Endothelial cell of umbilical vein (primary cell): Measurements from ENCODE around the gene ALOX5. TPM values are rescaled to one million over a fixed set of nuclear protein-coding genes. Genes with fewer than 3 reads are reported as not detected.

Source experiments
- BruUV-seq: library from RNA; stranded (reverse); fragments of 400-500 nt; replicated peaks from 2 replicates; lab custom pipeline; 2021; lab: Mats Ljungman, UMichigan
- CTCF ChIA-PET: fragments of 300-600, 350-600 bp; sonication (Branson Sonifier 250); formaldehyde crosslinking; loops from one replicate; lab custom pipeline; 2021; ENCODE audit warnings: antibody characterized with exemption, inconsistent platforms; lab: Charles Lee
- POLR2A ChIA-PET: fragments of 300-600, 350-600 bp; sonication (Branson Sonifier 250); formaldehyde crosslinking; loops from one replicate; lab custom pipeline; 2021; ENCODE audit warnings: antibody characterized with exemption, inconsistent platforms; lab: Charles Lee
- DNase-seq: peaks from one replicate; pipeline ENCODE4 v3.0.0-alpha.2; 2011; ENCODE audit warnings: low read depth, low spot score
- FAIRE-seq: peaks from 2 replicates; lab custom pipeline; 2011; peaks lifted over from hg19 to GRCh38; lab: Jason Lieb, UNC
- H2AFZ ChIP-seq: 2 replicates; pipeline ENCODE4 v1.6.0; 2012; ENCODE audit warnings: low read depth, low read length, control low read depth, inconsistent platforms
- H3K27ac ChIP-seq: 2 replicates; pipeline ENCODE4 v1.5.1; 2011; ENCODE audit warnings: low read depth, mild to moderate bottlenecking, control low read depth, low read length, moderate library complexity; ENCODE audit not compliant: insufficient read depth
- H3K27me3 ChIP-seq, 2 experiments: 2 replicates each; pipeline versions ENCODE4 v1.6.0 to v1.6.1; 2011; ENCODE audit warnings: low read length in 2 of 2, mixed read lengths in 1 of 2; ENCODE audit not compliant: control insufficient read depth in 2 of 2, insufficient read depth in 2 of 2
- H3K36me3 ChIP-seq, 2 experiments: 2 replicates in 1 of 2; 3 replicates in 1 of 2; pipeline ENCODE4 v1.5.1; 2011; ENCODE audit warnings: low read length in 2 of 2, mild to moderate bottlenecking in 1 of 2, moderate library complexity in 1 of 2; ENCODE audit not compliant: control insufficient read depth in 2 of 2, insufficient read depth in 2 of 2; ENCODE audit errors: extremely low read depth in 1 of 2
- H3K4me1 ChIP-seq: 3 replicates; pipeline ENCODE4 v1.5.1; 2011; ENCODE audit warnings: mild to moderate bottlenecking, low read length; ENCODE audit not compliant: control insufficient read depth, insufficient read depth; ENCODE audit errors: extremely low read depth
- H3K4me2 ChIP-seq: 2 replicates; pipeline ENCODE4 v1.6.1; 2011; ENCODE audit warnings: low read length, control low read depth, mixed read lengths; ENCODE audit not compliant: insufficient read depth
- H3K4me3 ChIP-seq, 3 experiments: fragments of 200-600 bp in 1 of 3; sonication (generic), shearing (Covaris generic) in 1 of 3; replicated peaks in 1 of 3; 2 replicates each; pipeline ENCODE4 v1.5.1; 2011 to 2016; ENCODE audit warnings: control low read depth in 3 of 3, low read length in 3 of 3, mild to moderate bottlenecking in 2 of 3, inconsistent platforms in 1 of 3, low read depth in 1 of 3, moderate library complexity in 1 of 3; ENCODE audit not compliant: insufficient read depth in 1 of 3
- H3K79me2 ChIP-seq: 2 replicates; pipeline ENCODE4 v1.6.0; 2012; ENCODE audit warnings: low read length, inconsistent platforms; ENCODE audit not compliant: control insufficient read depth, insufficient read depth
- H3K9ac ChIP-seq: replicated peaks from 2 replicates; pipeline ENCODE3; 2011; ENCODE audit warnings: low read length, control low read depth; ENCODE audit not compliant: insufficient read depth; ENCODE audit errors: extremely low read depth
- H3K9me1 ChIP-seq: replicated peaks from 3 replicates; pipeline ENCODE4 v1.6.0; 2011; ENCODE audit warnings: mild to moderate bottlenecking, low read length; ENCODE audit not compliant: control insufficient read depth, insufficient read depth; ENCODE audit errors: extremely low read depth
- H3K9me3 ChIP-seq: replicated peaks from 2 replicates; pipeline ENCODE4 v1.5.1; 2012; ENCODE audit warnings: low read length, inconsistent platforms; ENCODE audit not compliant: control insufficient read depth, insufficient read depth
- H4K20me1 ChIP-seq: replicated peaks from 2 replicates; pipeline ENCODE3; 2011; ENCODE audit warnings: mild to moderate bottlenecking, low read length; ENCODE audit not compliant: control insufficient read depth, insufficient read depth; ENCODE audit errors: extremely low read depth
- CTCF ChIP-seq, 2 donors: IDR thresholded peaks; 1 replicate in 1 of 2; 2 replicates in 1 of 2; pipeline ENCODE4 v1.5.1; 2011; ENCODE audit warnings: low read length in 2 of 2, mild to moderate bottlenecking in 2 of 2, moderate library complexity in 2 of 2, control low read depth in 1 of 2, inconsistent platforms in 1 of 2, low read depth in 1 of 2; ENCODE audit not compliant: insufficient read depth in 1 of 2; ENCODE audit errors: extremely low read depth in 1 of 2
- EZH2 ChIP-seq: IDR thresholded peaks from 2 replicates; pipeline ENCODE4 v1.6.1; 2012; ENCODE audit warnings: borderline replicate concordance, low read depth, mild to moderate bottlenecking, moderate library complexity, low read length, inconsistent platforms; ENCODE audit not compliant: severe bottlenecking
- FOS ChIP-seq: IDR thresholded peaks from 2 replicates; pipeline ENCODE4 v1.6.1; 2011; ENCODE audit warnings: mild to moderate bottlenecking, low read length, moderate library complexity, borderline replicate concordance; ENCODE audit not compliant: insufficient read depth
- JUN ChIP-seq: IDR thresholded peaks from 2 replicates; pipeline ENCODE4 v1.6.1; 2011; ENCODE audit warnings: borderline replicate concordance, low read depth; ENCODE audit not compliant: insufficient read length, insufficient read depth
- MAX ChIP-seq: IDR thresholded peaks from 2 replicates; pipeline ENCODE4 v1.6.1; 2011; ENCODE audit not compliant: insufficient read depth, insufficient read length
- MYC ChIP-seq: IDR thresholded peaks from one replicate; pipeline ENCODE4 v1.6.1; 2011; ENCODE audit warnings: mild to moderate bottlenecking, low read depth, low read length
- POLR2A ChIP-seq: IDR thresholded peaks from 2 replicates; pipeline ENCODE4 v1.6.1; 2012; ENCODE audit warnings: low read depth, mild to moderate bottlenecking, control low read depth, low read length
- POLR2AphosphoS5 ChIP-seq: IDR thresholded peaks from 2 replicates; pipeline ENCODE4 v1.6.1; 2012; ENCODE audit warnings: low read depth, mild to moderate bottlenecking, control low read depth, low read length, moderate library complexity; ENCODE audit not compliant: insufficient read depth
- dilution Hi-C: fragments of 300-500 bp; cut with MboI; formaldehyde crosslinking; loops from one replicate; pipeline ENCODE4 v1.15.0; 2019; ENCODE audit warnings: low sequenced_read_pairs; ENCODE audit not compliant: extremely low pct_ligation_motif_present
- intact Hi-C: fragments of 100-400 bp; cut with micrococcal nuclease; formaldehyde crosslinking; loops from one replicate; pipeline ENCODE4 v1.10.0; 2022
- polyA plus RNA-seq, 4 experiments: library from polyadenylated mRNA; depleted of rRNA in 3 of 4; stranded (reverse) in 3 of 4; unstranded in 1 of 4; fragments of >200 nt; gene quantifications; 2 replicates each; pipeline versions ENCODE4 v1.2.1 to v1.2.3, GENCODE V29; 2011 to 2012; ENCODE audit warnings: missing spikeins in 1 of 4
- total RNA-seq: library from RNA; stranded (reverse); gene quantifications from 2 replicates; pipeline ENCODE4 v1.2.3, GENCODE V29; 2021

The ALOX5 gene
- total and polyA plus RNA-seq, 2 donors (not counting 3 experiments of a cell fraction or from before 2014, with no cell fraction given): 0.04 TPM; not detected in 1

- no peak for TF ChIP-seq POLR2A
- TF ChIP-seq MYC: no peak
- TF ChIP-seq POLR2AphosphoS5: no peak
- no peak for TF ChIP-seq JUN
- no peak for TF ChIP-seq CTCF (IDR thresholded peaks at IDR 0.05; ENCODE audit: extremely low read depth in 1 of 2, insufficient read depth in 1 of 2, low read depth in 1 of 2, low read length in 2 of 2)
- POLR2A ChIA-PET: no interaction called here
Measured at GRCh38 chr10:45454859-45455258, 80.8 kb downstream of the ALOX5 start.

GRCh38 chr10:45456233-45456632 is 82.2 kb downstream of the ALOX5 start:
- intact Hi-C loops: no loop called here
- no peak overlapping the region for H3K27ac ChIP-seq
- H3K27me3 ChIP-seq: no peaks in the 10 kb centered on the region
- H3K4me3 ChIP-seq: no peak overlapping the region
- H3K4me2 ChIP-seq: no peak overlapping the region
- H3K9me3 ChIP-seq: no peaks in the 10 kb centered on the region
- no peaks in the 10 kb centered on the region for H3K79me2 ChIP-seq
- FAIRE-seq (no peak), DNase-seq (no peak)
- ChIA-PET CTCF (interaction anchor here (0.8 kb wide), 1 partner anchor 9 kb away, joined by 4 read pairs; no protein-coding TSS in a partner anchor), POLR2A (no interaction called here)
- no peaks in the 10 kb centered on the region for H3K4me1 ChIP-seq
- no peaks in the 10 kb centered on the region for H3K9me1 ChIP-seq
- H2AFZ ChIP-seq: no peak overlapping the region
- H3K9ac ChIP-seq: no peak overlapping the region
- H4K20me1 ChIP-seq: no peaks in the 10 kb centered on the region
- no TSS peak for BruUV-seq
- H3K36me3 ChIP-seq: peaks cover 0 to 6% of the 10 kb centered on the region in 2 experiments
- TF ChIP-seq EZH2: no peak
- no peak for TF ChIP-seq JUN
- no peak for TF ChIP-seq FOS
- no peak for TF ChIP-seq MYC
- TF ChIP-seq CTCF (IDR thresholded peaks at IDR 0.05; ENCODE audit: extremely low read depth in 1 of 2, insufficient read depth in 1 of 2, low read depth in 1 of 2, low read length in 2 of 2): no peak
- TF ChIP-seq POLR2A: no peak
- no peak for TF ChIP-seq MAX
- no peak for TF ChIP-seq POLR2AphosphoS5
- dilution Hi-C loops: no loop called here

More at GRCh38 chr10:45454859-45455258, 80.8 kb downstream of the ALOX5 start:
- Histone ChIP-seq H3K36me3 (peaks cover 0 to 6% of the 10 kb centered on the region in 2 experiments), H3K27ac (no peak overlapping the region), H3K9me1 (no peaks in the 10 kb centered on the region), H2AFZ (no peak overlapping the region), H3K4me2 (no peak overlapping the region), H4K20me1 (no peaks in the 10 kb centered on the region), H3K27me3 (no peaks in the 10 kb centered on the region), H3K9me3 (no peaks in the 10 kb centered on the region), H3K9ac (no peak overlapping the region), H3K79me2 (no peaks in the 10 kb centered on the region), H3K4me3 (no peak overlapping the region), H3K4me1 (no peaks in the 10 kb centered on the region)
- TSS peak; percentile 10 for BruUV-seq
- DNase-seq: peak; percentile 19
- intact Hi-C loops (no loop called here), dilution Hi-C loops (no loop called here)
- peak; percentile 60 for FAIRE-seq
- CTCF ChIA-PET: no interaction called here
